K562 (cell line): Measurements from ENCODE around the gene C9orf50. TPM values are rescaled to one million over a fixed set of nuclear protein-coding genes. Genes with fewer than 3 reads are reported as not detected.

Experiments
- ARID4B ChIP-seq: sonication (generic); formaldehyde crosslinking; IDR thresholded peaks from 2 replicates; pipeline ENCODE4 v1.8.0; 2022; ENCODE audit warnings: mild to moderate bottlenecking, missing genetic modification reagents
- E2F8 ChIP-seq: fragments of 450-650 bp; IDR thresholded peaks from 2 replicates; pipeline ENCODE4 v1.7.1; 2018; ENCODE audit warnings: mild to moderate bottlenecking, low read depth; ENCODE audit not compliant: partially characterized antibody
- FOXM1 ChIP-seq, 2 experiments: fragments of 450-650 bp in 1 of 2; sonication (generic) in 1 of 2; formaldehyde crosslinking in 1 of 2; IDR thresholded peaks; 2 replicates each; pipeline versions ENCODE4 v1.6.1 to v1.9.0; 2017 to 2022; ENCODE audit warnings: low read depth in 2 of 2, mild to moderate bottlenecking in 2 of 2, missing genetic modification reagents in 1 of 2, moderate library complexity in 1 of 2
- HDAC1 ChIP-seq, 2 experiments: fragments of 450-650 bp; IDR thresholded peaks; 2 replicates each; pipeline ENCODE4 v1.6.1; 2016 to 2017; ENCODE audit warnings: inconsistent platforms in 1 of 2, mild to moderate bottlenecking in 1 of 2, moderate library complexity in 1 of 2
- HDAC2 ChIP-seq: fragments of 450-650 bp; IDR thresholded peaks from 2 replicates; pipeline ENCODE4 v1.6.1; 2016; ENCODE audit warnings: mild to moderate bottlenecking
- HMBOX1 ChIP-seq: sonication (generic); IDR thresholded peaks from 2 replicates; pipeline ENCODE4 v1.6.1; 2016
- NR0B1 ChIP-seq: fragments of 450-650 bp; IDR thresholded peaks from one replicate; pipeline ENCODE4 v1.6.1; 2018; ENCODE audit warnings: mild to moderate bottlenecking, moderate library complexity; ENCODE audit not compliant: partially characterized antibody
- PCBP1 ChIP-seq: fragments of 200-400 bp; formaldehyde crosslinking; IDR thresholded peaks from 2 replicates; pipeline ENCODE4 v1.6.1; 2018; ENCODE audit warnings: mild to moderate bottlenecking, low read depth, low read length; ENCODE audit not compliant: poor library complexity, severe bottlenecking
- TFAP4 ChIP-seq: sonication (generic); formaldehyde crosslinking; IDR thresholded peaks from 2 replicates; pipeline ENCODE4 v1.8.0; 2022; ENCODE audit warnings: missing genetic modification reagents, mild to moderate bottlenecking, moderate library complexity, borderline replicate concordance
- XRCC4 ChIP-seq: IDR thresholded peaks from one replicate; pipeline ENCODE4 v1.6.1; 2011; ENCODE audit not compliant: insufficient read depth, insufficient read length; ENCODE audit errors: extremely low read depth
- ZNF395 ChIP-seq: fragments of 200-800 bp; sonication (Bioruptor generic); IDR thresholded peaks from 2 replicates; pipeline ENCODE4 v1.6.1; 2017; ENCODE audit warnings: missing genetic modification characterization, missing compliant biosample characterization
- ZNF41 ChIP-seq: fragments of 250-450 bp; sonication (Bioruptor Pico); conservative IDR thresholded peaks from 2 replicates; pipeline ENCODE4 v1.4.0; 2020; ENCODE audit warnings: mild to moderate bottlenecking
- polyA plus RNA-seq, 8 experiments: library from polyadenylated mRNA; depleted of rRNA in 4 of 8; stranded (reverse) in 5 of 8; unstranded in 3 of 8; fragments of >200 nt; fragmentation: Nextera tagmentation in 2 of 8; fragmentation: Illumina TruSeq in 1 of 8; extraction: Ambion mirVana in 2 of 8; extraction: Trizol in 1 of 8; gene quantifications; 2 replicates each; pipeline versions ENCODE4 v1.2.1 to v1.2.3, GENCODE V29; 2011 to 2014; ENCODE audit warnings: inconsistent platforms in 1 of 8, missing spikeins in 1 of 8
- total RNA-seq, 7 experiments: library from RNA; depleted of rRNA in 6 of 7; stranded (reverse); fragments of >200 nt in 6 of 7; fragmentation: Illumina TruSeq in 2 of 7; extraction: Trizol in 2 of 7; gene quantifications; 2 replicates each; pipeline versions ENCODE4 v1.2.1 to v1.2.3, GENCODE V29; 2011 to 2021; ENCODE audit warnings: low replicate concordance in 1 of 7

C9orf50 gene
- total and polyA plus RNA-seq, 9 of the 15 experiments (the other 6 are each of a cell fraction or from before 2014, with no cell fraction given) = not detected

- TF ChIP-seq ZNF395 (CRISPR knock-in tag) (no peak), E2F8 (no peak), ZNF41 (CRISPR knock-in tag) (no peak), XRCC4 (no peak), HDAC2 (peak; percentile 84), ARID4B (CRISPR knock-in tag) (no peak), HMBOX1 (peak; percentile 64; the same call in 1 of the 2 replicates), NR0B1 (no peak), FOXM1 (IDR thresholded peaks at IDR 0.05; ENCODE audit: low read depth) (no peak), FOXM1 (CRISPR knock-in tag; IDR thresholded peaks at IDR 0.05; ENCODE audit: low read depth) (no peak), HDAC1 (IDR thresholded peaks at IDR 0.05) (peak in 1 of 2 experiments; percentile 34; a peak in 1 of 4 replicates), PCBP1 (no peak), TFAP4 (CRISPR knock-in tag) (peak; percentile 60)
Measured at GRCh38 chr9:129606161-129607026, 14.5 kb downstream of the C9orf50 start (continued).
